Measurements from ENCODE around the gene CACNA1D. TPM values are rescaled to one million over a fixed set of nuclear protein-coding genes. Genes with fewer than 3 reads are reported as not detected.

Gene CACNA1D
- total and polyA plus RNA-seq, 9 of the 15 experiments (the other 6 are each of a cell fraction or from before 2014, with no cell fraction given), result 0.29 TPM; not detected in 8

DNA sequence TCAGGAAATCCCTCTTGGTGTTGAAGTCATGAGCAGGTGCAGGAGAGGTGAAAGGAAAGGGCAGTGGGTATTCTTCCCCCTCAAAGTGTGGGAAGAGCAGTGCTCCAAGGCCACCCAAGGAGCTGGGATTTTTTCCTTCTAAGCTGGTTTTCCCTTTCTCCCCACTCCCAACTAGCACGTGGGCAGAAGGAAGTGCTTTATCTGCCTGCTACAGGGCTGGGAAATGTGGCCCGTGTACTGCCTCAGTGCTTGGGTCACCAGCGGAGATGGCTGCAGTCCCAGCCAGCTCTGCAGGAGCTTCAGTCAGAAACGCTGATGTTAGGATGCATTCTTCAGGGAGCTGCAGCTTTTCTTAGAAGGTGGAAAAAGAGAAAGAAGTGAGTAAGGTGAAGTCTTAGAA is 99.2 kb downstream of the CACNA1D start (continued):
- TF ChIP-seq ZNF224 (CRISPR knock-in tag; IDR thresholded peaks at IDR 0.05) (no peak), HSF4 (CRISPR knock-in tag; IDR thresholded peaks at IDR 0.05; ENCODE audit: borderline replicate concordance) (no peak), ESRRA (IDR thresholded peaks at IDR 0.05; ENCODE audit: borderline replicate concordance, low read depth) (no peak), DNMT1 (IDR thresholded peaks at IDR 0.05) (no peak), BCOR (IDR thresholded peaks at IDR 0.05) (no peak), EHMT2 (IDR thresholded peaks at IDR 0.05) (no peak)

DNA sequence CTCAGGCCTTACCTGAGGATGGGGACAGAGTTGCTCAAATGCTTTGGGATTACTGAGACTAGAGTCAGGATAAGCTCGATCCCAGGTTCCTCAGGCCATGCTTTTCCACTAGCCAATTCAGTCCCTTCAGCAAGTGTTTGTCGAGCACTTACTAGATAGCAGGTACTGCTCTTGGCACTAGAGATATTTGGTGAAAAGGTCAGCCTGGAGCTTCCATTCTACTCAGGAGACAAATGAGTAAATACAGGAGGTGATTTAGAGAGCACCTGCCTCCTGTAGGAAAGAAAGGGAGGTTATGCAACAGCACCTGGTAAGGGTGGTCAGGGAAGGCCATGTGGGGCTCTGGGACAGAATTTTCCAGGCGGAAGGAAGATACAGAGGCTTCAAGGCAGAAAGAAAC is 99.9 kb downstream of the CACNA1D start:
- H3K4me3 ChIP-seq, result no peak overlapping the region
- BruUV-seq (replicated peaks), result no TSS peak
- in situ Hi-C loops (cut with MboI) (no loop called here), intact Hi-C loops (cut with micrococcal nuclease) (no loop called here)
- H4K20me1 ChIP-seq (replicated peaks; ENCODE audit: control insufficient read depth, insufficient read depth, low read length), result no peaks in the 10 kb centered on the region
- no peaks in the 10 kb centered on the region for H3K9me1 ChIP-seq (ENCODE audit: control insufficient read depth, insufficient read depth, low read length)
- no peak overlapping the region for H2AFZ ChIP-seq (ENCODE audit: low read depth, low read length)
- ChIA-PET CTCF (ENCODE audit: low intra/inter-chr PET ratio) (no interaction called here), POLR2A (no interaction called here)
- no peak overlapping the region for H3K4me2 ChIP-seq (ENCODE audit: insufficient read depth, low read length)
- H3K4me1 ChIP-seq (replicated peaks in 1 of 2; ENCODE audit: control insufficient read depth in 2 of 2, insufficient read depth in 2 of 2, low read length in 2 of 2), result no peaks in the 10 kb centered on the region
- H3K79me2 ChIP-seq (ENCODE audit: control insufficient read depth, insufficient read depth, low read length), result no peaks in the 10 kb centered on the region
- no peaks in the 10 kb centered on the region for H3K9me3 ChIP-seq (replicated peaks; ENCODE audit: control insufficient read depth, insufficient read depth, low read depth, low read length)
- no peak for TF ChIP-seq NONO (IDR thresholded peaks at IDR 0.05; ENCODE audit: low read depth in 2 of 2, low read length in 1 of 2)
- no peak for TF ChIP-seq SIX5 (IDR thresholded peaks at IDR 0.05; ENCODE audit: borderline replicate concordance in 1 of 2, insufficient read depth in 1 of 2, low read depth in 1 of 2, low read length in 2 of 2)
- no peak for TF ChIP-seq ZNF586 (CRISPR knock-in tag; conservative IDR thresholded peaks at IDR 0.05)
- no peak for TF ChIP-seq ZNF316 (IDR thresholded peaks at IDR 0.05)
- TF ChIP-seq IRF2 (CRISPR knock-in tag; IDR thresholded peaks at IDR 0.05), result no peak
- DNase-seq (ENCODE audit: extremely low read depth in 1 of 4, low spot score in 3 of 4), result no peak
- H3K27me3 ChIP-seq (ENCODE audit: control insufficient read depth in 2 of 2, insufficient read depth in 2 of 2, low read length in 2 of 2), result peaks cover 0 to 15% of the 10 kb centered on the region in 2 experiments; a peak in 4 of 5 replicates
- FAIRE-seq, result no peak
- no peaks in the 10 kb centered on the region for H3K36me3 ChIP-seq (ENCODE audit: control insufficient read depth, insufficient read depth, low read length)
- no peak for ATAC-seq
- no peak overlapping the region for H3K27ac ChIP-seq (ENCODE audit: extremely low read depth, low read depth, low read length)
- H3K9ac ChIP-seq (ENCODE audit: insufficient read depth in 1 of 2, low read depth in 2 of 2, low read length in 2 of 2), result no peak overlapping the region
- 0% methylated on average over 2 of the region's 3 CpGs for WGBS (ENCODE audit: insufficient coverage, low coverage, missing lambda C conversion rate)

Data from K562 (cell line).